PC-3 (cell line): Measurements from ENCODE around the gene PMCH. TPM values are rescaled to one million over a fixed set of nuclear protein-coding genes. Genes with fewer than 3 reads are reported as not detected.

ENCODE experiments used
- ATAC-seq: fragments of 200-7000 bp; cut with Tn5 transposase; 2 replicates; pipeline ENCODE4 v1.9.1; 2020; ENCODE audit warnings: mild to moderate bottlenecking, moderate library complexity
- BruUV-seq: library from RNA; stranded (reverse); fragments of 400-500 nt; replicated peaks from 2 replicates; lab custom pipeline; 2021; lab: Mats Ljungman, UMichigan
- CTCF ChIA-PET: fragments of 300-600 bp; sonication (Branson Sonifier 250); formaldehyde crosslinking; loops from one replicate; lab custom pipeline; 2022; ENCODE audit warnings: antibody characterized with exemption; lab: Charles Lee
- POLR2A ChIA-PET: fragments of 300-600 bp; sonication (Branson Sonifier 250); formaldehyde crosslinking; loops from one replicate; lab custom pipeline; 2022; ENCODE audit warnings: antibody characterized with exemption; ENCODE audit not compliant: unreplicated experiment; lab: Charles Lee
- DNase-seq: peaks from one replicate; pipeline ENCODE4 v3.0.0-alpha.2; 2015
- H2AFZ ChIP-seq: fragments of 300-600 bp; sonication (generic); 2 replicates; pipeline ENCODE4 v1.6.0; 2016; ENCODE audit warnings: antibody characterized with exemption, low read length
- H3F3A ChIP-seq: fragments of 300-600 bp; sonication (generic); one replicate; pipeline ENCODE4 v1.6.0; 2017; ENCODE audit warnings: antibody characterized with exemption, low read length, control low read depth, mild to moderate bottlenecking; ENCODE audit not compliant: unreplicated experiment
- H3K27ac ChIP-seq: fragments of 300-600 bp; sonication (generic); 2 replicates; pipeline ENCODE4 v1.5.1; 2016; ENCODE audit warnings: mild to moderate bottlenecking, low read length
- H3K27me3 ChIP-seq: fragments of 300-600 bp; sonication (generic); 2 replicates; pipeline ENCODE4 v1.6.1; 2016; ENCODE audit warnings: low read length, mixed read lengths
- H3K36me3 ChIP-seq: fragments of 300-600 bp; sonication (generic); 2 replicates; pipeline ENCODE4 v1.6.1; 2016; ENCODE audit warnings: low read depth, mixed run types, low read length, mixed read lengths
- H3K4me1 ChIP-seq: fragments of 300-600 bp; sonication (generic); 2 replicates; pipeline ENCODE4 v1.5.1; 2016; ENCODE audit warnings: low read length; ENCODE audit not compliant: insufficient read depth
- H3K4me2 ChIP-seq: fragments of 300-600 bp; sonication (generic); 2 replicates; pipeline ENCODE4 v1.6.0; 2016; ENCODE audit warnings: low read length
- H3K4me3 ChIP-seq: fragments of 300-600 bp; sonication (generic); 2 replicates; pipeline ENCODE4 v1.5.1; 2016; ENCODE audit warnings: mild to moderate bottlenecking, low read length, mixed read lengths
- H3K79me2 ChIP-seq: fragments of 300-600 bp; sonication (generic); 2 replicates; pipeline ENCODE4 v1.6.1; 2017; ENCODE audit warnings: low read length, mixed read lengths
- H3K9ac ChIP-seq: fragments of 300-600 bp; sonication (generic); 2 replicates; pipeline ENCODE4 v1.6.0; 2016; ENCODE audit warnings: mild to moderate bottlenecking, low read length
- H3K9me2 ChIP-seq: fragments of 300-600 bp; sonication (generic); replicated peaks from 2 replicates; pipeline ENCODE4 v1.6.1; 2016; ENCODE audit warnings: mixed run types, low read length, mixed read lengths
- H3K9me3 ChIP-seq: fragments of 300-600 bp; sonication (generic); 2 replicates; pipeline ENCODE4 v1.6.1; 2016; ENCODE audit warnings: low read length, mixed read lengths
- H4K20me1 ChIP-seq: fragments of 300-600 bp; sonication (generic); 2 replicates; pipeline ENCODE4 v1.6.1; 2016; ENCODE audit warnings: low read length, mixed read lengths
- CTCF ChIP-seq: fragments of 300-600 bp; sonication (generic); conservative IDR thresholded peaks from 2 replicates; pipeline ENCODE4 v1.5.1; 2017; ENCODE audit warnings: antibody characterized with exemption, low read depth, mild to moderate bottlenecking, low read length
- EZH2 ChIP-seq: fragments of 300-600 bp; sonication (generic); IDR thresholded peaks from one replicate; pipeline ENCODE4 v1.6.1; 2017; ENCODE audit warnings: antibody characterized with exemption, mild to moderate bottlenecking, low read length; ENCODE audit not compliant: unreplicated experiment
- EZH2phosphoT487 ChIP-seq: fragments of 300-600 bp; sonication (generic); IDR thresholded peaks from 2 replicates; pipeline ENCODE4 v1.6.1; 2018; ENCODE audit warnings: mild to moderate bottlenecking, antibody characterized with exemption, low read length, borderline replicate concordance
- intact Hi-C: fragments of 100-400 bp; cut with micrococcal nuclease; formaldehyde crosslinking; loops from 2 replicates; pipeline ENCODE4 v1.9.0; 2023
- total RNA-seq: library from RNA; depleted of rRNA; stranded (reverse); fragments of >200 nt; gene quantifications from 2 replicates; pipeline ENCODE4 v1.2.3, GENCODE V29; 2014

The PMCH gene
- total RNA-seq, 1 experiment from 2014 or later: not detected

GRCh38 chr12:102232446-102232845 lies 34.8 kb upstream of the PMCH start:
- Histone ChIP-seq H3F3A (no peaks in the 10 kb centered on the region), H3K4me2 (no peak overlapping the region), H3K27me3 (peaks cover 49% of the 10 kb centered on the region), H4K20me1 (no peaks in the 10 kb centered on the region), H2AFZ (no peak overlapping the region), H3K36me3 (no peaks in the 10 kb centered on the region), H3K4me1 (no peaks in the 10 kb centered on the region), H3K4me3 (no peak overlapping the region), H3K9me3 (no peaks in the 10 kb centered on the region), H3K27ac (no peak overlapping the region), H3K9me2 (no peaks in the 10 kb centered on the region), H3K79me2 (no peaks in the 10 kb centered on the region), H3K9ac (no peak overlapping the region)
- no TSS peak for BruUV-seq
- TF ChIP-seq EZH2phosphoT487: no peak
- no peak for TF ChIP-seq EZH2
- no peak for TF ChIP-seq CTCF
- ChIA-PET POLR2A (no interaction called here), CTCF (no interaction called here)
- intact Hi-C loops: no loop called here
- ATAC-seq: no peak
- no peak for DNase-seq

- ChIA-PET POLR2A (no interaction called here), CTCF (no interaction called here)
- no peaks in the 10 kb centered on the region for H3F3A ChIP-seq
- no peak for ATAC-seq
- H3K9me3 ChIP-seq: no peaks in the 10 kb centered on the region
- no peak for DNase-seq
- H3K4me3 ChIP-seq: no peak overlapping the region
- no peaks in the 10 kb centered on the region for H3K79me2 ChIP-seq
- BruUV-seq: no TSS peak
- TF ChIP-seq EZH2phosphoT487: no peak
- no peak for TF ChIP-seq CTCF
- no peak for TF ChIP-seq EZH2
- H3K36me3 ChIP-seq: no peaks in the 10 kb centered on the region
- no peaks in the 10 kb centered on the region for H4K20me1 ChIP-seq
- H3K9me2 ChIP-seq: no peaks in the 10 kb centered on the region
- no peaks in the 10 kb centered on the region for H3K4me1 ChIP-seq
- peaks cover 49% of the 10 kb centered on the region for H3K27me3 ChIP-seq
- no peak overlapping the region for H3K4me2 ChIP-seq
- no peak overlapping the region for H2AFZ ChIP-seq
- no peak overlapping the region for H3K9ac ChIP-seq
- intact Hi-C loops: no loop called here
- H3K27ac ChIP-seq: no peak overlapping the region
Measured at GRCh38 chr12:102232036-102232435, 34.4 kb upstream of the PMCH start.

GRCh38 chr12:102227954-102228353 lies 30.3 kb upstream of the PMCH start:
- Histone ChIP-seq H3K27me3 (peaks cover 19% of the 10 kb centered on the region; the same call in 1 of the 2 replicates), H3K79me2 (no peaks in the 10 kb centered on the region), H3K9me2 (no peaks in the 10 kb centered on the region), H3K4me1 (no peaks in the 10 kb centered on the region), H3K4me3 (no peak overlapping the region), H3K9ac (no peak overlapping the region), H4K20me1 (no peaks in the 10 kb centered on the region), H3F3A (no peaks in the 10 kb centered on the region), H3K27ac (no peak overlapping the region), H3K36me3 (no peaks in the 10 kb centered on the region), H3K4me2 (no peak overlapping the region), H3K9me3 (no peaks in the 10 kb centered on the region), H2AFZ (no peak overlapping the region)
- intact Hi-C loops: no loop called here
- ChIA-PET CTCF (no interaction called here), POLR2A (no interaction called here)
- no peak for TF ChIP-seq CTCF
- no peak for TF ChIP-seq EZH2
- TF ChIP-seq EZH2phosphoT487: no peak
- ATAC-seq (no peak), DNase-seq (no peak)
- no TSS peak for BruUV-seq
